ENCODE results near the gene EPHA4. TPM values are rescaled to one million over a fixed set of nuclear protein-coding genes. Genes with fewer than 3 reads are reported as not detected.

The EPHA4 gene
- polyA plus RNA-seq, 2 of the 4 experiments (the other 2 are of a cell fraction) = 0.54 to 1.1 TPM

DNA sequence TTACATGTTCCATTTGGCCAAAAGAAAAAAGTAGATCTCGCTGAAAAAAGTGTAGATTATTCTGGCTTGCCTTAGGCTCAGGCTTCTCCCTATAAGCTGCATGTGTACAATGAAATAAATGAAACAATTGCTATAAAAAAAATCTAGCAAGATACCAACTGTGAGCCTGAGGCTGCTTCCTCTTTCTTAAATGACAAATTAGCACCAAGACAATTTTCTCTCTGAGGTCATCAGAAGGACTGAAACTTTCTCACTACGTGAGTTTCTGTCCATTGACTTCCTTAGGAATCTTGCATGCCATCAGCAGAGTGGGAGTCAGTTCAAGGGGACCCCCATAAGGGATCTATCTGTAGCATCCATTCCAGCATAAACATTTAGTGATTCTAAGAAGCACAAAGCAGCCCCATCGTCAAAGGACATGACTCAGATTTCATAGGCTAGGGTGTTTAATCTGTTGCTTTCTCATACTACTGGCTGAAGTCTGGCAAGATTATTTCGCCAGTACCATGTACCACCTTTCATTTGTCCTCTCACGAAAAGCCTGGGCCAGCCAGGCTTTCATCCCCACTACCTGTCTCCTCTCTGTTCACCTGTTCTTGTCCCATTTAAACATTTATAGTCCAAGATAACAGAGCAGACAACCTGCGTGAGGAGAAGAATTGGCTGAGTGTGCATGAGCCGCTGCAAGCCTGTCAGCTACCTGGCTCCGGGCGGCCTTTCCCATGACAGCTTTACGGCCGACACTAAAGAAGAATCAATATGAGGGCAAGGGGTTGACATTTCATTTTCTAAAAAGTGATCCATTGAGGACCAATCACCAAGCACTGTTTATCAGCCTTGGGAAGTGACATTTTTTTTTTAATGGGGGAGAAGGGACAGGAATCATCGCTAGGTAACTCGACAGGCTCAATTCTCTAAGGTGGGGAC lies 120.0 kb downstream of the EPHA4 start:
- TF ChIP-seq, protein P1, sequence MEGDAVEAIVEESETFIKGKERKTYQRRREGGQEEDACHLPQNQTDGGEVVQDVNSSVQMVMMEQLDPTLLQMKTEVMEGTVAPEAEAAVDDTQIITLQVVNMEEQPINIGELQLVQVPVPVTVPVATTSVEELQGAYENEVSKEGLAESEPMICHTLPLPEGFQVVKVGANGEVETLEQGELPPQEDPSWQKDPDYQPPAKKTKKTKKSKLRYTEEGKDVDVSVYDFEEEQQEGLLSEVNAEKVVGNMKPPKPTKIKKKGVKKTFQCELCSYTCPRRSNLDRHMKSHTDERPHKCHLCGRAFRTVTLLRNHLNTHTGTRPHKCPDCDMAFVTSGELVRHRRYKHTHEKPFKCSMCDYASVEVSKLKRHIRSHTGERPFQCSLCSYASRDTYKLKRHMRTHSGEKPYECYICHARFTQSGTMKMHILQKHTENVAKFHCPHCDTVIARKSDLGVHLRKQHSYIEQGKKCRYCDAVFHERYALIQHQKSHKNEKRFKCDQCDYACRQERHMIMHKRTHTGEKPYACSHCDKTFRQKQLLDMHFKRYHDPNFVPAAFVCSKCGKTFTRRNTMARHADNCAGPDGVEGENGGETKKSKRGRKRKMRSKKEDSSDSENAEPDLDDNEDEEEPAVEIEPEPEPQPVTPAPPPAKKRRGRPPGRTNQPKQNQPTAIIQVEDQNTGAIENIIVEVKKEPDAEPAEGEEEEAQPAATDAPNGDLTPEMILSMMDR (IDR thresholded peaks at IDR 0.05) = no peak
- no peak for TF ChIP-seq HOXB5 (CRISPR knock-in tag; IDR thresholded peaks at IDR 0.05)
- no peak for TF ChIP-seq NR3C1 (IDR thresholded peaks at IDR 0.05)
- no peak for TF ChIP-seq POLR2AphosphoS2 (conservative IDR thresholded peaks at IDR 0.05; ENCODE audit: low read length)
- no peak for TF ChIP-seq EHF (CRISPR knock-in tag; IDR thresholded peaks at IDR 0.05)
- TF ChIP-seq TP53 (CRISPR knock-in tag; IDR thresholded peaks at IDR 0.05) = no peak
- TF ChIP-seq POLR2A (IDR thresholded peaks at IDR 0.05; ENCODE audit: low read length) = no peak
- no peak for TF ChIP-seq ATOH8 (CRISPR knock-in tag; IDR thresholded peaks at IDR 0.05; ENCODE audit: low read depth)
- TF ChIP-seq PBX3 (IDR thresholded peaks at IDR 0.05) = no peak
- TF ChIP-seq FOSB (CRISPR knock-in tag; IDR thresholded peaks at IDR 0.05) = no peak
- TF ChIP-seq MAFK (IDR thresholded peaks at IDR 0.05; ENCODE audit: partially characterized antibody) = no peak
- TF ChIP-seq MAX (IDR thresholded peaks at IDR 0.05) = no peak
- no peak for TF ChIP-seq NPAS2 (CRISPR knock-in tag; IDR thresholded peaks at IDR 0.05; ENCODE audit: borderline replicate concordance)
- DNase-seq (ENCODE audit: low read depth in 1 of 2, low spot score in 1 of 2) (no peak), FAIRE-seq (no peak), ATAC-seq (no peak)
- Histone ChIP-seq H3K4me1 (no peaks in the 10 kb centered on the region), H3K4me3 (no peak overlapping the region), H3K4me2 (no peak overlapping the region), H3K27ac (no peak overlapping the region), H3K9me3 (no peaks in the 10 kb centered on the region)
- POLR2A ChIA-PET = no interaction called here
- CTCF ChIA-PET = interaction anchor here (1.0 kb wide), 1 partner anchor 24 kb away, joined by 3 read pairs; no protein-coding TSS in a partner anchor
- 42% methylated on average over 13 of the region's 13 CpGs for WGBS (ENCODE audit: missing lambda C conversion rate)

DNA sequence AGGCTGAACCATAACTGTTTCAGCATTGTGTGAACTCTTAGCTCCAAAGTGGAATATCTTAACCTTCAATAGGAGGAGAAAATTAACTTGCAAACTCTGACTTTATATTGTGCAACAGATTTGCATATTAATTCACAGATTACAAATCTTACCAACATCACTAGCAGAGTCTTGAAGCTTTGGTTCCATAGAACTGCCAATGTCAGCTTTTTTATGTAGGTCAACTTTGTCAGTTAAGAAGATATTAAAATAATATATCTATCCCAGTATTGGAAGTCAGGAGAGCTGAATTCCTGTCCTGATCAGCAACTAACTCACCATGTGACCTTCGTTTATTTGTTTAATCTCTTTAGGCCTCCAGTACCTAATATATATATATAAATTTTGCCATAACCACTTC lies 121.8 kb downstream of the EPHA4 start:
- Histone ChIP-seq H3K9me3 (no peaks in the 10 kb centered on the region), H3K4me3 (no peak overlapping the region), H3K27ac (no peak overlapping the region), H3K4me1 (no peaks in the 10 kb centered on the region), H3K4me2 (no peak overlapping the region)
- 23% methylated on average over 1 of the region's 1 CpG for WGBS (ENCODE audit: missing lambda C conversion rate)
- CTCF ChIA-PET = interaction anchor here (1.1 kb wide), 1 partner anchor 103 kb away, joined by 3 read pairs; no protein-coding TSS in a partner anchor
- TF ChIP-seq ATOH8 (CRISPR knock-in tag; IDR thresholded peaks at IDR 0.05; ENCODE audit: low read depth) (no peak), EHF (CRISPR knock-in tag; IDR thresholded peaks at IDR 0.05) (no peak), RNF2 (IDR thresholded peaks at IDR 0.05; ENCODE audit: borderline replicate concordance, low read depth) (no peak), JUN (IDR thresholded peaks at IDR 0.05) (no peak), FOSB (CRISPR knock-in tag; IDR thresholded peaks at IDR 0.05) (no peak), E2F6 (IDR thresholded peaks at IDR 0.05; ENCODE audit: borderline replicate concordance, low read depth) (no peak), EHMT2 (IDR thresholded peaks at IDR 0.05; ENCODE audit: low read depth) (no peak), HOXB13 (CRISPR knock-in tag; IDR thresholded peaks at IDR 0.05; ENCODE audit: low read depth) (no peak), PHF8 (IDR thresholded peaks at IDR 0.05; ENCODE audit: borderline replicate concordance, low read depth) (no peak), ESRRA (IDR thresholded peaks at IDR 0.05; ENCODE audit: borderline replicate concordance, low read length) (no peak), ZSCAN20 (CRISPR knock-in tag; IDR thresholded peaks at IDR 0.05) (no peak), MAZ (IDR thresholded peaks at IDR 0.05; ENCODE audit: borderline replicate concordance, low read depth, low read length) (no peak), HOXB5 (CRISPR knock-in tag; IDR thresholded peaks at IDR 0.05) (no peak)
- TF ChIP-seq, protein P1 (IDR thresholded peaks at IDR 0.05) = no peak
- POLR2A ChIA-PET = no interaction called here
- ATAC-seq (no peak), DNase-seq (ENCODE audit: low read depth in 1 of 2, low spot score in 1 of 2) (no peak), FAIRE-seq (no peak)
